WTC11 (cell line): ENCODE data around the gene URB1. TPM values are rescaled to one million over a fixed set of nuclear protein-coding genes. Genes with fewer than 3 reads are reported as not detected.

Experiments
- ATAC-seq: fragments of 200-7000 bp; cut with Tn5 transposase; 2 replicates; pipeline ENCODE4 v1.10.0; 2021; ENCODE audit warnings: mild to moderate bottlenecking, moderate library complexity
- CTCF ChIA-PET: fragments of 300-600 bp; sonication (Branson Sonifier 250); formaldehyde crosslinking; loops from one replicate; lab custom pipeline; 2021; ENCODE audit warnings: antibody characterized with exemption; lab: Charles Lee
- POLR2A ChIA-PET: fragments of 350-600 bp; sonication (Branson Sonifier 250); formaldehyde crosslinking; loops from one replicate; lab custom pipeline; 2021; ENCODE audit warnings: antibody characterized with exemption; lab: Charles Lee
- DNase-seq: peaks from one replicate; pipeline ENCODE4 v3.0.0; 2021; ENCODE audit warnings: low spot score
- H3K27ac Mint-ChIP-seq: 2 replicates; pipeline ENCODE4 v1.8.0; 2021; ENCODE audit warnings: mixed read lengths
- H3K27me3 Mint-ChIP-seq: 2 replicates; pipeline ENCODE4 v1.8.0; 2021; ENCODE audit warnings: low read depth, mild to moderate bottlenecking, moderate library complexity, mixed read lengths
- H3K36me3 Mint-ChIP-seq: 2 replicates; pipeline ENCODE4 v1.8.0; 2021; ENCODE audit warnings: mixed read lengths
- H3K4me1 Mint-ChIP-seq: 2 replicates; pipeline ENCODE4 v1.8.0; 2022; ENCODE audit warnings: mixed read lengths
- H3K4me3 Mint-ChIP-seq: 2 replicates; pipeline ENCODE4 v1.8.0; 2021; ENCODE audit warnings: mild to moderate bottlenecking, moderate library complexity, mixed read lengths
- H3K9me3 Mint-ChIP-seq: 2 replicates; pipeline ENCODE4 v1.8.0; 2021; ENCODE audit warnings: mixed read lengths
- FOXJ3 ChIP-seq: sonication (generic); formaldehyde crosslinking; IDR thresholded peaks from 2 replicates; pipeline ENCODE4 v1.9.0; 2021; ENCODE audit warnings: missing genetic modification reagents, mild to moderate bottlenecking, borderline replicate concordance
- NFE2L1 ChIP-seq: sonication (generic); formaldehyde crosslinking; IDR thresholded peaks from 2 replicates; pipeline ENCODE4 v1.8.1; 2023; ENCODE audit warnings: missing genetic modification reagents
- NR1H2 ChIP-seq: sonication (generic); formaldehyde crosslinking; IDR thresholded peaks from 2 replicates; pipeline ENCODE4 v1.9.0; 2021; ENCODE audit warnings: mild to moderate bottlenecking, moderate library complexity, missing genetic modification reagents
- OVOL2 ChIP-seq: fragments of 250-450 bp; sonication (Bioruptor Pico); IDR thresholded peaks from 2 replicates; pipeline ENCODE4 v1.9.0; 2021; ENCODE audit warnings: mild to moderate bottlenecking, borderline replicate concordance
- SOX15 ChIP-seq: fragments of 250-450 bp; sonication (Bioruptor Pico); IDR thresholded peaks from 2 replicates; pipeline ENCODE4 v1.9.0; 2021; ENCODE audit warnings: mild to moderate bottlenecking
- TP53 ChIP-seq: sonication (generic); formaldehyde crosslinking; IDR thresholded peaks from 2 replicates; pipeline ENCODE4 v1.8.1; 2023; ENCODE audit warnings: mild to moderate bottlenecking, missing genetic modification reagents
- ZNF219 ChIP-seq: sonication (generic); formaldehyde crosslinking; IDR thresholded peaks from 2 replicates; pipeline ENCODE4 v1.8.0; 2023; ENCODE audit warnings: missing genetic modification reagents, mild to moderate bottlenecking, borderline replicate concordance
- ZNF263 ChIP-seq: sonication (generic); formaldehyde crosslinking; IDR thresholded peaks from 2 replicates; pipeline ENCODE4 v1.8.1; 2022; ENCODE audit warnings: low read depth, mild to moderate bottlenecking, moderate library complexity, missing genetic modification reagents
- ZNF423 ChIP-seq: fragments of 250-450 bp; sonication (Bioruptor Pico); IDR thresholded peaks from 2 replicates; pipeline ENCODE4 v2.1.2; 2022; ENCODE audit warnings: mild to moderate bottlenecking, moderate library complexity
- total RNA-seq: library from RNA; stranded (reverse); gene quantifications from 3 replicates; pipeline ENCODE4 v1.2.3, GENCODE V29; 2021
- TF ChIP-seq, protein P1 (sequence below): sonication (generic); formaldehyde crosslinking; IDR thresholded peaks from 2 replicates; pipeline ENCODE4 v1.8.1; 2022; ENCODE audit warnings: low read depth, missing genetic modification reagents, borderline replicate concordance
- TF ChIP-seq, protein P2 (sequence below): fragments of 250-450 bp; sonication (Bioruptor Pico); IDR thresholded peaks from 2 replicates; pipeline ENCODE4 v2.1.2; 2022; ENCODE audit warnings: mild to moderate bottlenecking, moderate library complexity
- TF ChIP-seq, protein P3 (sequence below): sonication (generic); formaldehyde crosslinking; IDR thresholded peaks from 2 replicates; pipeline ENCODE4 v1.8.0; 2023; ENCODE audit warnings: missing genetic modification reagents
- TF ChIP-seq, protein P4 (sequence below): fragments of 250-450 bp; sonication (Bioruptor Pico); IDR thresholded peaks from 2 replicates; pipeline ENCODE4 v1.9.0; 2021; ENCODE audit warnings: mild to moderate bottlenecking, borderline replicate concordance
- TF ChIP-seq, protein P5 (sequence below): fragments of 250-450 bp; sonication (Bioruptor Pico); IDR thresholded peaks from 2 replicates; pipeline ENCODE4 v1.8.0; 2021; ENCODE audit warnings: mild to moderate bottlenecking
- TF ChIP-seq, protein P6 (sequence below): sonication (generic); formaldehyde crosslinking; IDR thresholded peaks from 2 replicates; pipeline ENCODE4 v1.8.1; 2022; ENCODE audit warnings: mild to moderate bottlenecking, moderate library complexity, missing genetic modification reagents
- TF ChIP-seq, protein P7 (sequence below): sonication (generic); formaldehyde crosslinking; IDR thresholded peaks from 2 replicates; pipeline ENCODE4 v1.8.0; 2023; ENCODE audit warnings: missing genetic modification reagents, mild to moderate bottlenecking, borderline replicate concordance

Gene URB1
- total RNA-seq, 1 experiment from 2014 or later: 38.7 TPM

DNA sequence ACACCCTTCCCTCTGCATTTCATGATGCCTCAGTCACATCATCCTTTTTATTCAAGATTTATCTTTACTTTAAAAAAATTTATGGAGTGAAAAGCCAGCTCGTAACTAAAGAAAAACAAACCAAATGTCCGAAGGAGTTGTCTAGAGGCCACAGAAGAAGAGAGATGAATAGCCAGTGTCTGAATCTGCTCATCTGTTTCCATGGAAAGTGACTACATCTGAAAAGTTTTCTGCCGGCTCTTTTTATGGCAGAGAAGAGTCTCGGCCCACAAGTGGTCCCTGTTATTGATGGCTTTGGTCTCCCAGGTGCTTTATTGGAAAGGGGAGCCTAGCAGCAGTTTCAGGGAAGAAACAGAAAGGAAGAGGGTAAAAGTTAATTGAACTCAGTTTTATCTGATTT, 25.3 kb upstream of the URB1 start:
- POLR2A ChIA-PET: no interaction called here
- CTCF ChIA-PET: no interaction called here
- TF ChIP-seq, protein P1, sequence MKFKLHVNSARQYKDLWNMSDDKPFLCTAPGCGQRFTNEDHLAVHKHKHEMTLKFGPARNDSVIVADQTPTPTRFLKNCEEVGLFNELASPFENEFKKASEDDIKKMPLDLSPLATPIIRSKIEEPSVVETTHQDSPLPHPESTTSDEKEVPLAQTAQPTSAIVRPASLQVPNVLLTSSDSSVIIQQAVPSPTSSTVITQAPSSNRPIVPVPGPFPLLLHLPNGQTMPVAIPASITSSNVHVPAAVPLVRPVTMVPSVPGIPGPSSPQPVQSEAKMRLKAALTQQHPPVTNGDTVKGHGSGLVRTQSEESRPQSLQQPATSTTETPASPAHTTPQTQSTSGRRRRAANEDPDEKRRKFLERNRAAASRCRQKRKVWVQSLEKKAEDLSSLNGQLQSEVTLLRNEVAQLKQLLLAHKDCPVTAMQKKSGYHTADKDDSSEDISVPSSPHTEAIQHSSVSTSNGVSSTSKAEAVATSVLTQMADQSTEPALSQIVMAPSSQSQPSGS (CRISPR knock-in tag): no peak
- TF ChIP-seq, protein P2, sequence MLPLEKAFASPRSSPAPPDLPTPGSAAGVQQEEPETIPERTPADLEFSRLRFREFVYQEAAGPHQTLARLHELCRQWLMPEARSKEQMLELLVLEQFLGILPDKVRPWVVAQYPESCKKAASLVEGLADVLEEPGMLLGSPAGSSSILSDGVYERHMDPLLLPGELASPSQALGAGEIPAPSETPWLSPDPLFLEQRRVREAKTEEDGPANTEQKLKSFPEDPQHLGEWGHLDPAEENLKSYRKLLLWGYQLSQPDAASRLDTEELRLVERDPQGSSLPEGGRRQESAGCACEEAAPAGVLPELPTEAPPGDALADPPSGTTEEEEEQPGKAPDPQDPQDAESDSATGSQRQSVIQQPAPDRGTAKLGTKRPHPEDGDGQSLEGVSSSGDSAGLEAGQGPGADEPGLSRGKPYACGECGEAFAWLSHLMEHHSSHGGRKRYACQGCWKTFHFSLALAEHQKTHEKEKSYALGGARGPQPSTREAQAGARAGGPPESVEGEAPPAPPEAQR (CRISPR knock-in tag): no peak
- no peak for TF ChIP-seq NR1H2 (CRISPR knock-in tag)
- Mint-ChIP-seq H3K9me3 (peaks cover 15% of the 10 kb centered on the region), H3K4me1 (peaks cover 30% of the 10 kb centered on the region), H3K27ac (no peak overlapping the region), H3K36me3 (peaks cover 14% of the 10 kb centered on the region), H3K27me3 (peaks cover 28% of the 10 kb centered on the region), H3K4me3 (no peak overlapping the region)
- ATAC-seq (no peak), DNase-seq (no peak)

DNA sequence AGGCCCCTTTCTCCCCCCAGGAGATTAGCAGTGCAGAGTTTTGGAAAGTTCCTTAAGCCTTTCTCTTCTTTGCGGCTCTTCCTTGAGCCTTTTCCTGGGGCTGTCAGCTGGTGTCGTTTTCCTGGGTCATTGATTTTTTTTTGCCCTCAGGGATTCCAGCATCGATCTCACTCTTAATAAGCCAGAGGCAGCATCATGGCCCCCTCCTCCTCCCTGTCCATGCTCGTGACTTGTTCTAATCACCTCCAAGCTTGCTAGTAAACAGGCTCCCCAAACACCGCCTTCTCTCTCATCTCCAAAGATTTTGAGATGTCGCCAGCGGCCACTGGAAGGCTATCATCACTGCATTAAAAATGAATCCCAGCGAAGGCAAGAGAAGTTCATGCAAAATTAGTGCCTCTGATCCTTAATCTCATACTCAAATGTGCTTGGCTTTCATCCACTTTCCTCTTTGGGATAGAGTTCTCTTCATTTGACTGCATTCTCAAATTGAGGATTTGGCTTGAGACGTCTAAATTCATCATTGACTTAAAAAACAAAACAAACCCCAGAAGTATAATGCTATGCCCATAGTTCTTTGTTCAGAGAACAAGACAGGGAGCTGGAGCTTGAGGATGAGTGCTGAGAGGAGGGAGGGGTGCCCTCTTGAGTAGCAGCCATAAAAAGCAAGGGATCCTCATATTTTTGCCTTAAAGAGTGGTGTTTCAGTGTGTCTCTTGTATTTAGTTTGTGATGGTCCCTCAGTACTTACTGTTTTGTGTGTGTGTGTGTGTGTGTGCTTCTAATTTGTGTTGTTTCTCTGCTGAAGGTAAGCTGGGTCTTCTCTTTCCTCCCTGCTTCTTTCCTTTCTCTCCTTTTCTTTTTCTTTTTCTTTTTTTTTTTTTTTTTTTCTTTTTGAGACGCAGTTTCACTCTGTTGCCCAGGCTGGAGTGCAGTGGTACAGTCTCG, 22.9 kb upstream of the URB1 start:
- DNase-seq: no peak
- Mint-ChIP-seq H3K9me3 (no peaks in the 10 kb centered on the region), H3K27me3 (peaks cover 43% of the 10 kb centered on the region), H3K36me3 (no peaks in the 10 kb centered on the region), H3K4me3 (no peak overlapping the region), H3K4me1 (peaks cover 36% of the 10 kb centered on the region), H3K27ac (no peak overlapping the region)
- no peak for ATAC-seq
- CTCF ChIA-PET: interaction anchor here (0.9 to 2.0 kb wide), 6 partner anchors 10 to 185 kb away, joined by 3 to 5 read pairs (median 4); no protein-coding TSS in a partner anchor
- POLR2A ChIA-PET: no interaction called here
- TF ChIP-seq ZNF219 (no peak), FOXJ3 (CRISPR knock-in tag) (no peak), ZNF423 (CRISPR knock-in tag) (no peak), SOX15 (CRISPR knock-in tag) (no peak), OVOL2 (no peak), NFE2L1 (CRISPR knock-in tag) (no peak), TP53 (CRISPR knock-in tag) (no peak), ZNF263 (CRISPR knock-in tag) (no peak)
- TF ChIP-seq, protein P3, sequence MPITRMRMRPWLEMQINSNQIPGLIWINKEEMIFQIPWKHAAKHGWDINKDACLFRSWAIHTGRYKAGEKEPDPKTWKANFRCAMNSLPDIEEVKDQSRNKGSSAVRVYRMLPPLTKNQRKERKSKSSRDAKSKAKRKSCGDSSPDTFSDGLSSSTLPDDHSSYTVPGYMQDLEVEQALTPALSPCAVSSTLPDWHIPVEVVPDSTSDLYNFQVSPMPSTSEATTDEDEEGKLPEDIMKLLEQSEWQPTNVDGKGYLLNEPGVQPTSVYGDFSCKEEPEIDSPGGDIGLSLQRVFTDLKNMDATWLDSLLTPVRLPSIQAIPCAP: no peak
- TF ChIP-seq, protein P2 (CRISPR knock-in tag): no peak
- TF ChIP-seq, protein P4, sequence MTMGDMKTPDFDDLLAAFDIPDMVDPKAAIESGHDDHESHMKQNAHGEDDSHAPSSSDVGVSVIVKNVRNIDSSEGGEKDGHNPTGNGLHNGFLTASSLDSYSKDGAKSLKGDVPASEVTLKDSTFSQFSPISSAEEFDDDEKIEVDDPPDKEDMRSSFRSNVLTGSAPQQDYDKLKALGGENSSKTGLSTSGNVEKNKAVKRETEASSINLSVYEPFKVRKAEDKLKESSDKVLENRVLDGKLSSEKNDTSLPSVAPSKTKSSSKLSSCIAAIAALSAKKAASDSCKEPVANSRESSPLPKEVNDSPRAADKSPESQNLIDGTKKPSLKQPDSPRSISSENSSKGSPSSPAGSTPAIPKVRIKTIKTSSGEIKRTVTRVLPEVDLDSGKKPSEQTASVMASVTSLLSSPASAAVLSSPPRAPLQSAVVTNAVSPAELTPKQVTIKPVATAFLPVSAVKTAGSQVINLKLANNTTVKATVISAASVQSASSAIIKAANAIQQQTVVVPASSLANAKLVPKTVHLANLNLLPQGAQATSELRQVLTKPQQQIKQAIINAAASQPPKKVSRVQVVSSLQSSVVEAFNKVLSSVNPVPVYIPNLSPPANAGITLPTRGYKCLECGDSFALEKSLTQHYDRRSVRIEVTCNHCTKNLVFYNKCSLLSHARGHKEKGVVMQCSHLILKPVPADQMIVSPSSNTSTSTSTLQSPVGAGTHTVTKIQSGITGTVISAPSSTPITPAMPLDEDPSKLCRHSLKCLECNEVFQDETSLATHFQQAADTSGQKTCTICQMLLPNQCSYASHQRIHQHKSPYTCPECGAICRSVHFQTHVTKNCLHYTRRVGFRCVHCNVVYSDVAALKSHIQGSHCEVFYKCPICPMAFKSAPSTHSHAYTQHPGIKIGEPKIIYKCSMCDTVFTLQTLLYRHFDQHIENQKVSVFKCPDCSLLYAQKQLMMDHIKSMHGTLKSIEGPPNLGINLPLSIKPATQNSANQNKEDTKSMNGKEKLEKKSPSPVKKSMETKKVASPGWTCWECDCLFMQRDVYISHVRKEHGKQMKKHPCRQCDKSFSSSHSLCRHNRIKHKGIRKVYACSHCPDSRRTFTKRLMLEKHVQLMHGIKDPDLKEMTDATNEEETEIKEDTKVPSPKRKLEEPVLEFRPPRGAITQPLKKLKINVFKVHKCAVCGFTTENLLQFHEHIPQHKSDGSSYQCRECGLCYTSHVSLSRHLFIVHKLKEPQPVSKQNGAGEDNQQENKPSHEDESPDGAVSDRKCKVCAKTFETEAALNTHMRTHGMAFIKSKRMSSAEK (CRISPR knock-in tag): no peak
- TF ChIP-seq, protein P5, sequence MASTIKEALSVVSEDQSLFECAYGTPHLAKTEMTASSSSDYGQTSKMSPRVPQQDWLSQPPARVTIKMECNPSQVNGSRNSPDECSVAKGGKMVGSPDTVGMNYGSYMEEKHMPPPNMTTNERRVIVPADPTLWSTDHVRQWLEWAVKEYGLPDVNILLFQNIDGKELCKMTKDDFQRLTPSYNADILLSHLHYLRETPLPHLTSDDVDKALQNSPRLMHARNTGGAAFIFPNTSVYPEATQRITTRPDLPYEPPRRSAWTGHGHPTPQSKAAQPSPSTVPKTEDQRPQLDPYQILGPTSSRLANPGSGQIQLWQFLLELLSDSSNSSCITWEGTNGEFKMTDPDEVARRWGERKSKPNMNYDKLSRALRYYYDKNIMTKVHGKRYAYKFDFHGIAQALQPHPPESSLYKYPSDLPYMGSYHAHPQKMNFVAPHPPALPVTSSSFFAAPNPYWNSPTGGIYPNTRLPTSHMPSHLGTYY (CRISPR knock-in tag): no peak
- TF ChIP-seq, protein P6, sequence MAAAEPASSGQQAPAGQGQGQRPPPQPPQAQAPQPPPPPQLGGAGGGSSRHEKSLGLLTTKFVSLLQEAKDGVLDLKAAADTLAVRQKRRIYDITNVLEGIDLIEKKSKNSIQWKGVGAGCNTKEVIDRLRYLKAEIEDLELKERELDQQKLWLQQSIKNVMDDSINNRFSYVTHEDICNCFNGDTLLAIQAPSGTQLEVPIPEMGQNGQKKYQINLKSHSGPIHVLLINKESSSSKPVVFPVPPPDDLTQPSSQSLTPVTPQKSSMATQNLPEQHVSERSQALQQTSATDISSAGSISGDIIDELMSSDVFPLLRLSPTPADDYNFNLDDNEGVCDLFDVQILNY (CRISPR knock-in tag): no peak
- TF ChIP-seq, protein P7, sequence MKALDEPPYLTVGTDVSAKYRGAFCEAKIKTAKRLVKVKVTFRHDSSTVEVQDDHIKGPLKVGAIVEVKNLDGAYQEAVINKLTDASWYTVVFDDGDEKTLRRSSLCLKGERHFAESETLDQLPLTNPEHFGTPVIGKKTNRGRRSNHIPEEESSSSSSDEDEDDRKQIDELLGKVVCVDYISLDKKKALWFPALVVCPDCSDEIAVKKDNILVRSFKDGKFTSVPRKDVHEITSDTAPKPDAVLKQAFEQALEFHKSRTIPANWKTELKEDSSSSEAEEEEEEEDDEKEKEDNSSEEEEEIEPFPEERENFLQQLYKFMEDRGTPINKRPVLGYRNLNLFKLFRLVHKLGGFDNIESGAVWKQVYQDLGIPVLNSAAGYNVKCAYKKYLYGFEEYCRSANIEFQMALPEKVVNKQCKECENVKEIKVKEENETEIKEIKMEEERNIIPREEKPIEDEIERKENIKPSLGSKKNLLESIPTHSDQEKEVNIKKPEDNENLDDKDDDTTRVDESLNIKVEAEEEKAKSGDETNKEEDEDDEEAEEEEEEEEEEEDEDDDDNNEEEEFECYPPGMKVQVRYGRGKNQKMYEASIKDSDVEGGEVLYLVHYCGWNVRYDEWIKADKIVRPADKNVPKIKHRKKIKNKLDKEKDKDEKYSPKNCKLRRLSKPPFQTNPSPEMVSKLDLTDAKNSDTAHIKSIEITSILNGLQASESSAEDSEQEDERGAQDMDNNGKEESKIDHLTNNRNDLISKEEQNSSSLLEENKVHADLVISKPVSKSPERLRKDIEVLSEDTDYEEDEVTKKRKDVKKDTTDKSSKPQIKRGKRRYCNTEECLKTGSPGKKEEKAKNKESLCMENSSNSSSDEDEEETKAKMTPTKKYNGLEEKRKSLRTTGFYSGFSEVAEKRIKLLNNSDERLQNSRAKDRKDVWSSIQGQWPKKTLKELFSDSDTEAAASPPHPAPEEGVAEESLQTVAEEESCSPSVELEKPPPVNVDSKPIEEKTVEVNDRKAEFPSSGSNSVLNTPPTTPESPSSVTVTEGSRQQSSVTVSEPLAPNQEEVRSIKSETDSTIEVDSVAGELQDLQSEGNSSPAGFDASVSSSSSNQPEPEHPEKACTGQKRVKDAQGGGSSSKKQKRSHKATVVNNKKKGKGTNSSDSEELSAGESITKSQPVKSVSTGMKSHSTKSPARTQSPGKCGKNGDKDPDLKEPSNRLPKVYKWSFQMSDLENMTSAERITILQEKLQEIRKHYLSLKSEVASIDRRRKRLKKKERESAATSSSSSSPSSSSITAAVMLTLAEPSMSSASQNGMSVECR (CRISPR knock-in tag): no peak
